Caco-2 (cell line): Measurements from ENCODE around the gene APOE. TPM values are rescaled to one million over a fixed set of nuclear protein-coding genes. Genes with fewer than 3 reads are reported as not detected.
A peak's percentile ranks its signal among the peaks of the same experiment; 100 is the strongest.
"Not testable (repeated sequence)": the region's sequence is repeated elsewhere in the genome, so short reads cannot be mapped to it uniquely, and the experiment has no call there.

ENCODE experiments used
- BruUV-seq: library from RNA; stranded (reverse); fragments of 400-500 nt; replicated peaks from 2 replicates; lab custom pipeline; 2021; lab: Mats Ljungman, UMichigan
- CTCF ChIA-PET: fragments of 300-600 bp; sonication (Branson Sonifier 250); formaldehyde crosslinking; loops from one replicate; lab custom pipeline; 2022; ENCODE audit warnings: antibody characterized with exemption; lab: Charles Lee
- POLR2A ChIA-PET: fragments of 300-600 bp; sonication (Branson Sonifier 250); formaldehyde crosslinking; loops from one replicate; lab custom pipeline; 2022; ENCODE audit warnings: antibody characterized with exemption; lab: Charles Lee
- DNase-seq, 2 experiments: peaks; one replicate each; pipeline versions ENCODE4 v3.0.0 to v3.0.0-alpha.2; 2020 to 2022
- H3K27me3 ChIP-seq: replicated peaks from 2 replicates; pipeline ENCODE4 v1.6.0; 2011; ENCODE audit warnings: low read length; ENCODE audit not compliant: control insufficient read depth, insufficient read depth
- H3K36me3 ChIP-seq: 2 replicates; pipeline ENCODE4 v1.5.1; 2011; ENCODE audit warnings: low read length; ENCODE audit not compliant: control insufficient read depth, insufficient read depth
- H3K4me1 ChIP-seq: fragments of 250-450 bp; sonication (Bioruptor Pico); 2 replicates; pipeline ENCODE4 v1.5.1; 2020; ENCODE audit warnings: mild to moderate bottlenecking
- H3K4me3 ChIP-seq: 2 replicates; pipeline ENCODE4 v1.5.1; 2011; ENCODE audit warnings: low read depth, mild to moderate bottlenecking, control low read depth, low read length
- H3K9me3 ChIP-seq: fragments of 250-450 bp; sonication (Bioruptor Pico); 2 replicates; pipeline ENCODE4 v1.5.1; 2020; ENCODE audit warnings: mild to moderate bottlenecking, moderate library complexity
- H3K27ac Mint-ChIP-seq: one replicate; pipeline ENCODE4 v1.8.0; 2022; ENCODE audit warnings: mixed read lengths; ENCODE audit not compliant: unreplicated experiment
- H3K27me3 Mint-ChIP-seq: one replicate; pipeline ENCODE4 v1.8.0; 2022; ENCODE audit warnings: mixed read lengths; ENCODE audit not compliant: insufficient read depth, unreplicated experiment
- H3K36me3 Mint-ChIP-seq: one replicate; pipeline ENCODE4 v1.8.0; 2022; ENCODE audit warnings: mild to moderate bottlenecking, mixed read lengths; ENCODE audit not compliant: insufficient read depth, unreplicated experiment
- H3K4me1 Mint-ChIP-seq: one replicate; pipeline ENCODE4 v1.8.0; 2022; ENCODE audit warnings: low read depth, mixed read lengths; ENCODE audit not compliant: unreplicated experiment
- H3K4me3 Mint-ChIP-seq: one replicate; pipeline ENCODE4 v1.8.0; 2022; ENCODE audit warnings: mild to moderate bottlenecking, moderate library complexity, mixed read lengths; ENCODE audit not compliant: unreplicated experiment
- H3K9me3 Mint-ChIP-seq: one replicate; pipeline ENCODE4 v1.8.0; 2022; ENCODE audit warnings: mixed read lengths; ENCODE audit not compliant: unreplicated experiment
- CTCF ChIP-seq, 2 experiments: fragments of 200-600 bp in 1 of 2; IDR thresholded peaks; 1 replicate in 1 of 2; 2 replicates in 1 of 2; pipeline versions ENCODE4 v1.5.1 to v1.8.0; 2011 to 2022; ENCODE audit warnings: antibody characterized with exemption in 1 of 2, control low read depth in 1 of 2, inconsistent platforms in 1 of 2, low read depth in 1 of 2, low read length in 1 of 2, mild to moderate bottlenecking in 1 of 2, moderate library complexity in 1 of 2; ENCODE audit not compliant: insufficient read depth in 1 of 2, severe bottlenecking in 1 of 2, unreplicated experiment in 1 of 2
- intact Hi-C: fragments of 100-400 bp; cut with micrococcal nuclease; formaldehyde crosslinking; loops from one replicate; pipeline ENCODE4 v1.10.0; 2022; ENCODE audit not compliant: unreplicated experiment
- total RNA-seq: library from RNA; stranded (reverse); gene quantifications from 2 replicates; pipeline ENCODE4 v1.2.3, GENCODE V29; 2022

The APOE gene
- total RNA-seq, 1 experiment from 2014 or later: 1,404 TPM

- Mint-ChIP-seq H3K4me1 (peaks cover 16% of the 10 kb centered on the region), H3K36me3 (peaks cover 86% of the 10 kb centered on the region), H3K27ac (no peak overlapping the region), H3K27me3 (no peaks in the 10 kb centered on the region), H3K4me3 (no peak overlapping the region), H3K9me3 (no peaks in the 10 kb centered on the region)
- no peak overlapping the region for H3K4me3 ChIP-seq
- intact Hi-C loops: no loop called here
- no peaks in the 10 kb centered on the region for H3K27me3 ChIP-seq
- H3K9me3 ChIP-seq: no peaks in the 10 kb centered on the region
- DNase-seq: no peak
- no TSS peak for BruUV-seq
- H3K36me3 ChIP-seq: 0 out of 2 replicates have a peak, but pooled peaks cover 1% of the 10 kb centered on the region
- POLR2A ChIA-PET: interaction anchor here (0.5 to 0.7 kb wide), 2 partner anchors 21 to 52 kb away, joined by 3 read pairs; no protein-coding TSS in a partner anchor
- peaks cover 3% of the 10 kb centered on the region; the same call in 1 of the 2 replicates for H3K4me1 ChIP-seq
- no peak for TF ChIP-seq CTCF (IDR thresholded peaks at IDR 0.05; ENCODE audit: insufficient read depth in 1 of 2, low read depth in 1 of 2, low read length in 1 of 2, severe bottlenecking in 1 of 2, unreplicated experiment in 1 of 2)
- CTCF ChIA-PET: interaction anchor here (0.7 kb wide), 1 partner anchor 12 kb away, joined by 6 read pairs; no protein-coding TSS in a partner anchor
Measured at GRCh38 chr19:44857837-44858236, 47.8 kb upstream of the APOE start.

GRCh38 chr19:44861576-44861975 lies 44.0 kb upstream of the APOE start:
- H3K9me3 Mint-ChIP-seq, intact Hi-C loops, H3K27me3 ChIP-seq, H3K36me3 ChIP-seq, H3K9me3 ChIP-seq, H3K27me3 Mint-ChIP-seq, CTCF ChIA-PET, POLR2A ChIA-PET, DNase-seq, H3K4me3 Mint-ChIP-seq, H3K4me1 ChIP-seq, BruUV-seq, H3K4me3 ChIP-seq: not testable (repeated sequence)
- peaks cover 92% of the 10 kb centered on the region for H3K36me3 Mint-ChIP-seq
- H3K4me1 Mint-ChIP-seq: peaks cover 15% of the 10 kb centered on the region
- peak overlapping the region; percentile 56 for H3K27ac Mint-ChIP-seq

- peaks cover 96% of the 10 kb centered on the region for H3K36me3 Mint-ChIP-seq
Measured at GRCh38 chr19:44863990-44864389, 41.6 kb upstream of the APOE start.

More at GRCh38 chr19:44863990-44864389, 41.6 kb upstream of the APOE start:
- Histone ChIP-seq H3K4me3 (no peak overlapping the region), H3K36me3 (peaks cover 10% of the 10 kb centered on the region), H3K27me3 (no peaks in the 10 kb centered on the region), H3K9me3 (no peaks in the 10 kb centered on the region; the same call in 1 of the 2 replicates), H3K4me1 (peaks cover 8% of the 10 kb centered on the region; the same call in 1 of the 2 replicates)
- Mint-ChIP-seq H3K4me1 (peaks cover 19% of the 10 kb centered on the region), H3K4me3 (no peak overlapping the region), H3K27me3 (no peaks in the 10 kb centered on the region), H3K27ac (no peak overlapping the region), H3K9me3 (no peaks in the 10 kb centered on the region)
- BruUV-seq: no TSS peak
- POLR2A ChIA-PET: no interaction called here
- intact Hi-C loops: no loop called here
- DNase-seq: no peak
- TF ChIP-seq CTCF (IDR thresholded peaks at IDR 0.05; ENCODE audit: insufficient read depth in 1 of 2, low read depth in 1 of 2, low read length in 1 of 2, severe bottlenecking in 1 of 2, unreplicated experiment in 1 of 2): no peak
- CTCF ChIA-PET: no interaction called here
